SK-N-SH treated with all-trans-retinoic acid at 6 μM for 48 hours (cell line): Measurements from ENCODE around the gene GIN1.

ENCODE experiments used
- ARNTL ChIP-seq: fragments of 450-650 bp; formaldehyde crosslinking; IDR thresholded peaks from 2 replicates; pipeline ENCODE4 v1.5.0; 2020; ENCODE audit warnings: low read depth, mild to moderate bottlenecking, moderate library complexity, borderline replicate concordance
- CREB5 ChIP-seq: fragments of 250-450 bp; sonication (Bioruptor Pico); IDR thresholded peaks from 2 replicates; pipeline ENCODE4 v1.5.1; 2020; ENCODE audit warnings: low read depth, mild to moderate bottlenecking, moderate library complexity
- ESRRG ChIP-seq: fragments of 250-450 bp; sonication (Bioruptor Pico); IDR thresholded peaks from 2 replicates; pipeline ENCODE4 v1.6.1; 2021; ENCODE audit warnings: mild to moderate bottlenecking
- PATZ1 ChIP-seq: fragments of 250-450 bp; sonication (Bioruptor Pico); IDR thresholded peaks from 2 replicates; pipeline ENCODE4 v1.8.0; 2020; ENCODE audit warnings: mild to moderate bottlenecking, moderate library complexity, borderline replicate concordance
- RARB ChIP-seq: fragments of 250-450 bp; sonication (Bioruptor Pico); IDR thresholded peaks from 2 replicates; pipeline ENCODE4 v1.8.0; 2021; ENCODE audit warnings: mild to moderate bottlenecking, moderate library complexity
- SNAI2 ChIP-seq: fragments of 250-450 bp; sonication (Bioruptor Pico); IDR thresholded peaks from 2 replicates; pipeline ENCODE4 v1.5.0; 2020; ENCODE audit warnings: mild to moderate bottlenecking, moderate library complexity
- TCF4 ChIP-seq: fragments of 250-450 bp; sonication (Bioruptor Pico); IDR thresholded peaks from 2 replicates; pipeline ENCODE4 v1.8.0; 2021; ENCODE audit warnings: mild to moderate bottlenecking, moderate library complexity, borderline replicate concordance
- ZC3H10 ChIP-seq: fragments of 250-450 bp; sonication (Bioruptor Pico); IDR thresholded peaks from 2 replicates; pipeline ENCODE4 v1.5.1; 2021; ENCODE audit warnings: mild to moderate bottlenecking, moderate library complexity
- ZFP3 ChIP-seq: fragments of 250-450 bp; sonication (Bioruptor Pico); IDR thresholded peaks from 2 replicates; pipeline ENCODE4 v1.5.0; 2020; ENCODE audit warnings: mild to moderate bottlenecking, moderate library complexity
- ZFP30 ChIP-seq: fragments of 450-650 bp; formaldehyde crosslinking; IDR thresholded peaks from 2 replicates; pipeline ENCODE4 v1.5.0; 2022; ENCODE audit warnings: mild to moderate bottlenecking, moderate library complexity
- ZNF565 ChIP-seq: fragments of 450-650 bp; formaldehyde crosslinking; conservative IDR thresholded peaks from 2 replicates; pipeline ENCODE4 v1.5.0; 2020; ENCODE audit warnings: low read depth, mild to moderate bottlenecking, moderate library complexity
- ZNF70 ChIP-seq: fragments of 450-650 bp; formaldehyde crosslinking; IDR thresholded peaks from 2 replicates; pipeline ENCODE4 v1.5.0; 2020; ENCODE audit warnings: mild to moderate bottlenecking, moderate library complexity
- ZNF8 ChIP-seq: fragments of 450-650 bp; formaldehyde crosslinking; IDR thresholded peaks from 2 replicates; pipeline ENCODE4 v1.5.0; 2020; ENCODE audit warnings: mild to moderate bottlenecking, moderate library complexity

GRCh38 chr5:103101079-103101750 is 18.7 kb downstream of the GIN1 start:
- no peak for TF ChIP-seq ESRRG (CRISPR knock-in tag)
- no peak for TF ChIP-seq RARB (CRISPR knock-in tag)
- no peak for TF ChIP-seq ZNF565 (CRISPR knock-in tag)
- TF ChIP-seq ZFP3: no peak
- TF ChIP-seq PATZ1 (CRISPR knock-in tag): no peak
- no peak for TF ChIP-seq ZC3H10 (CRISPR knock-in tag)
- TF ChIP-seq CREB5: no peak
- TF ChIP-seq ZNF70 (CRISPR knock-in tag): no peak
- TF ChIP-seq ARNTL (CRISPR knock-in tag): no peak
- no peak for TF ChIP-seq SNAI2 (CRISPR knock-in tag)
- no peak for TF ChIP-seq TCF4 (CRISPR knock-in tag)
- no peak for TF ChIP-seq ZFP30 (CRISPR knock-in tag)
- no peak for TF ChIP-seq ZNF8 (CRISPR knock-in tag)
